HepG2 (cell line): ENCODE results near the gene PGA4. TPM values are rescaled to one million over a fixed set of nuclear protein-coding genes. Genes with fewer than 3 reads are reported as not detected.

ENCODE experiments used
- ATAC-seq: fragments of 200-7000 bp; cut with Tn5 transposase; 3 replicates; pipeline ENCODE4 v1.9.1; 2020; ENCODE audit warnings: mild to moderate bottlenecking, moderate library complexity
- BruUV-seq: library from RNA; stranded (reverse); fragments of 400-500 nt; replicated peaks from 2 replicates; lab custom pipeline; 2021; lab: Mats Ljungman, UMichigan
- CTCF ChIA-PET: fragments of 300-600 bp; formaldehyde crosslinking; extraction: SDS; loops from one replicate; lab custom pipeline; 2021; ENCODE audit warnings: low total read pairs, inconsistent platforms, low intra/inter-chr PET ratio; lab: Yijun Ruan, JAX
- POLR2A ChIA-PET: fragments of 350-600 bp; sonication (Branson Sonifier 250); formaldehyde crosslinking; loops from one replicate; lab custom pipeline; 2020; ENCODE audit warnings: antibody characterized with exemption, inconsistent platforms; lab: Yijun Ruan, JAX
- DNase-seq: peaks from one replicate; pipeline ENCODE4 v3.0.0-alpha.2; 2015; ENCODE audit warnings: low spot score
- FAIRE-seq: peaks from 3 replicates; lab custom pipeline; 2011; peaks lifted over from hg19 to GRCh38; lab: Jason Lieb, UNC
- H2AFZ ChIP-seq: one replicate; pipeline ENCODE4 v1.6.1; 2011; ENCODE audit warnings: low read length, inconsistent platforms
- H3K27ac ChIP-seq: fragments of 300-600 bp; 3 replicates; pipeline ENCODE4 v1.8.0; 2011; ENCODE audit warnings: mixed run types, mild to moderate bottlenecking, mixed read lengths, low read length, inconsistent platforms; ENCODE audit not compliant: insufficient read depth; ENCODE audit errors: extremely low read length
- H3K27me3 ChIP-seq, 2 experiments: fragments of 200-600 bp in 1 of 2; 2 replicates in 1 of 2; 3 replicates in 1 of 2; pipeline versions ENCODE4 v1.6.0 to v1.8.0; 2011; ENCODE audit warnings: low read length in 2 of 2, mild to moderate bottlenecking in 2 of 2, moderate library complexity in 2 of 2, inconsistent platforms in 1 of 2; ENCODE audit not compliant: insufficient read depth in 2 of 2, control insufficient read depth in 1 of 2
- H3K36me3 ChIP-seq, 2 experiments: fragments of 200-600 bp in 1 of 2; replicated peaks in 1 of 2; 2 replicates in 1 of 2; 3 replicates in 1 of 2; pipeline versions ENCODE4 v1.5.1 to v1.8.0; 2011; ENCODE audit warnings: low read length in 2 of 2, inconsistent platforms in 1 of 2; ENCODE audit not compliant: insufficient read depth in 2 of 2, control insufficient read depth in 1 of 2
- H3K4me1 ChIP-seq: 2 replicates; pipeline ENCODE4 v1.5.1; 2012; ENCODE audit warnings: low read length, inconsistent platforms; ENCODE audit not compliant: insufficient read depth
- H3K4me2 ChIP-seq: 2 replicates; pipeline ENCODE4 v1.6.0; 2011; ENCODE audit warnings: low read depth, low read length, inconsistent platforms
- H3K4me3 ChIP-seq, 3 experiments: fragments of 200-600 bp in 1 of 3; sonication (generic), shearing (Covaris generic) in 1 of 3; replicated peaks in 1 of 3; 2 replicates each; pipeline ENCODE4 v1.5.1; 2011 to 2016; ENCODE audit warnings: low read length in 3 of 3, inconsistent platforms in 2 of 3, low read depth in 2 of 3, mild to moderate bottlenecking in 2 of 3, control low read depth in 1 of 3, mixed read lengths in 1 of 3; ENCODE audit not compliant: insufficient read depth in 1 of 3
- H3K79me2 ChIP-seq: one replicate; pipeline ENCODE4 v1.6.1; 2011; ENCODE audit warnings: low read length, inconsistent platforms; ENCODE audit not compliant: insufficient read depth
- H3K9ac ChIP-seq: 2 replicates; pipeline ENCODE4 v1.6.0; 2011; ENCODE audit warnings: mild to moderate bottlenecking, low read depth, low read length, inconsistent platforms; ENCODE audit not compliant: insufficient read depth
- H3K9me3 ChIP-seq: 2 replicates; pipeline ENCODE4 v1.5.1; 2012; ENCODE audit warnings: mild to moderate bottlenecking, low read length
- H4K20me1 ChIP-seq: 2 replicates; pipeline ENCODE4 v1.6.0; 2011; ENCODE audit warnings: inconsistent platforms, mild to moderate bottlenecking, low read length, moderate library complexity; ENCODE audit not compliant: insufficient read depth
- AGO2 ChIP-seq: fragments of 200-400 bp; formaldehyde crosslinking; optimal IDR thresholded peaks from 2 replicates; pipeline ENCODE3; 2017; ENCODE audit warnings: mild to moderate bottlenecking, low read depth, low read length, moderate library complexity
- ETV5 ChIP-seq: IDR thresholded peaks from 2 replicates; pipeline ENCODE4 v1.6.1; 2018; ENCODE audit warnings: missing biosample characterization, missing genetic modification reagents, inconsistent platforms, borderline replicate concordance
- KLF11 ChIP-seq: IDR thresholded peaks from 2 replicates; pipeline ENCODE4 v1.6.1; 2016; ENCODE audit warnings: missing compliant biosample characterization
- MAZ ChIP-seq, 2 experiments: sonication (generic) in 1 of 2; formaldehyde crosslinking in 1 of 2; IDR thresholded peaks; 2 replicates each; pipeline versions ENCODE4 v1.5.0 to v1.6.1; 2012 to 2020; ENCODE audit warnings: low read depth in 2 of 2, mild to moderate bottlenecking in 2 of 2, borderline replicate concordance in 1 of 2, improper control_type of control experiment in 1 of 2, low read length in 1 of 2, missing genetic modification reagents in 1 of 2, moderate library complexity in 1 of 2
- NFE2L2 ChIP-seq: fragments of 150-350 bp; IDR thresholded peaks from 2 replicates; pipeline ENCODE4 v1.6.1; 2014; ENCODE audit warnings: low read length
- TCF7 ChIP-seq: sonication (generic); IDR thresholded peaks from 2 replicates; pipeline ENCODE4 v1.6.1; 2016; ENCODE audit warnings: antibody characterized with exemption, low read depth
- ZNF124 ChIP-seq: sonication (generic); formaldehyde crosslinking; IDR thresholded peaks from 2 replicates; pipeline ENCODE4 v1.4.0; 2020; ENCODE audit warnings: missing genetic modification reagents
- ZNF414 ChIP-seq: sonication (generic); formaldehyde crosslinking; IDR thresholded peaks from 2 replicates; pipeline ENCODE4 v1.5.0; 2020; ENCODE audit warnings: missing genetic modification reagents
- ZNF770 ChIP-seq: sonication (generic); formaldehyde crosslinking; IDR thresholded peaks from 2 replicates; pipeline ENCODE4 v1.5.0; 2020; ENCODE audit warnings: mild to moderate bottlenecking, missing genetic modification reagents
- WGBS: methylation state at CpG from one replicate; pipeline ENCODE4 v1.1.6; 2017; ENCODE audit warnings: low lambda C conversion rate; 5-methylcytosine and 5-hydroxymethylcytosine counted together
- in situ Hi-C: cut with HindIII; loops from 2 replicates; pipeline ENCODE4 v1.10.0; 2017; ENCODE audit warnings: low pct_unique_long_range_greater_than_20kb; ENCODE audit not compliant: extremely low pct_ligation_motif_present
- intact Hi-C: fragments of 100-400 bp; cut with micrococcal nuclease; formaldehyde crosslinking; loops from one replicate; pipeline ENCODE4 v1.10.0; 2022; ENCODE audit not compliant: unreplicated experiment
- polyA plus RNA-seq, 8 experiments: library from polyadenylated mRNA; depleted of rRNA in 3 of 8; stranded (reverse) in 7 of 8; unstranded in 1 of 8; fragments of >200 nt; fragmentation: Illumina TruSeq in 4 of 8; extraction: Trizol in 4 of 8; gene quantifications; 2 replicates each; pipeline versions ENCODE4 v1.2.1 to v1.2.3, GENCODE V29; 2011 to 2016; ENCODE audit warnings: low read depth in 4 of 8, missing spikeins in 1 of 8, mixed read lengths in 1 of 8; ENCODE audit not compliant: insufficient read depth in 1 of 8
- total RNA-seq, 5 experiments: library from RNA; depleted of rRNA; stranded (reverse); fragments of >200 nt; fragmentation: Illumina TruSeq; extraction: Trizol; gene quantifications; 2 replicates each; pipeline ENCODE4 v1.2.3, GENCODE V29; 2016; ENCODE audit warnings: low read depth in 1 of 5

The PGA4 gene
- total and polyA plus RNA-seq, 2 of the 13 experiments (the other 11 are each of a cell fraction or from before 2014, with no cell fraction given) = not detected

- TF ChIP-seq ZNF414 (no peak), MAZ (IDR thresholded peaks at IDR 0.05; ENCODE audit: borderline replicate concordance, low read depth, low read length) (no peak), MAZ (CRISPR knock-in tag; IDR thresholded peaks at IDR 0.05; ENCODE audit: low read depth) (no peak), NFE2L2 (no peak), AGO2 (peak; percentile 45)
Measured at GRCh38 chr11:61268588-61269250, 46.6 kb downstream of the PGA4 start (continued).

DNA sequence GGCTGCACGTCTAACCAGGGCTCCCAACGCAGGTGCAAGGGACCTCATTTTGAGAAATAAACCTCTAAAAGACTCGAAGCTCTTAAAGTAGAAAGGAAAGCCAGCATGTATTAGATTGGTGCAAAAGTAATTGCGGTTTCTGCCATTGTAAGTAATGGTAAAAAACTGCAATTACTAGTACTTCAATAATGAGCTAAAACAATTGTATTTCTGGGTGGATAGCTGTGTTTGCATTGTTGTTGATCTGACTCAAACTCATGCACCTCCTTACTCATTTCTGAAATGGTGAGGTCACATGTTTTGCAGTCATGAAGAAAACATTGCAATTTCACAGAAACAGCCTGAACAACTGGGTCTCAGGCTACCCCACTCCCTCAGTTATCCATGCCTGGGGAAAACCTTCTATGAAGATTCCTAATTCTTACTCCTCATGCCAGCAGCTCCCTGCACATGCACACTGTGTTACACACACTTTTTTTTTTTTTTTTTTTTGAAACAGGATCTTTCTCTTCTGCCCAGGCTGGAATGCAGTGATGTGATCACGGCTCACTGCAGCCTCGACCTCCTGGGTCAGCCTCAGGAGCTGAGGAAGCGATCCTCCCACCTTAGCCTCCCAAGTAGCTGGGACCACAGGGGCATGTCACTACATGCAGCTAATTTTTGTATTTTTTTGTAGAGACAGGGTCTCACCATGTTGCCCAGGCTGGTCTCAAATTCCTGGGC lies 48.4 kb downstream of the PGA4 start:
- Histone ChIP-seq H3K4me1 (peaks cover 40% of the 10 kb centered on the region), H3K36me3 (peaks cover 27 to 55% of the 10 kb centered on the region in 2 experiments), H3K27ac (no peak overlapping the region), H2AFZ (no peak overlapping the region), H4K20me1 (0 out of 2 replicates have a peak, but pooled peaks cover 1% of the 10 kb centered on the region), H3K9me3 (no peaks in the 10 kb centered on the region), H3K4me3 (no peak overlapping the region), H3K9ac (no peak overlapping the region), H3K27me3 (no peaks in the 10 kb centered on the region), H3K79me2 (no peaks in the 10 kb centered on the region), H3K4me2 (no peak overlapping the region)
- POLR2A ChIA-PET = interaction anchor here (0.7 kb wide), 1 partner anchor 31 kb away, joined by 3 read pairs; no protein-coding TSS in a partner anchor
- ATAC-seq = no peak
- no peak for FAIRE-seq
- WGBS = 97% methylated on average over 7 of the region's 7 CpGs
- no peak for DNase-seq
- intact Hi-C loops = no loop called here
- 0 out of 2 replicates have a peak, but pooled peaks have one; percentile 28 for TF ChIP-seq ZNF770 (CRISPR knock-in tag)
- TF ChIP-seq KLF11 (CRISPR knock-in tag) = no peak
- no peak for TF ChIP-seq ETV5 (CRISPR knock-in tag)
- TF ChIP-seq ZNF124 = no peak
- TF ChIP-seq TCF7 = no peak
- in situ Hi-C loops = no loop called here
- CTCF ChIA-PET = no interaction called here
- BruUV-seq = TSS peak; percentile 42
